ENCODE data around the gene LIPT2.

The LIPT2 gene

GRCh38 chr11:74443071-74443864 lies 50.3 kb downstream of the LIPT2 start:
- H3K4me3 ChIP-seq (replicated peaks; ENCODE audit: low read depth, low read length), result no peak overlapping the region
- DNase-seq (ENCODE audit: extremely low read depth, low read depth), result no peak

GRCh38 chr11:74442636-74443035 lies 50.9 kb downstream of the LIPT2 start:
- no peak overlapping the region for H3K4me3 ChIP-seq (replicated peaks; ENCODE audit: low read depth, low read length)
- TF ChIP-seq CTCF (IDR thresholded peaks at IDR 0.05; ENCODE audit: low read depth, low read length, missing control alignments), result no peak
- no peak for DNase-seq (ENCODE audit: extremely low read depth, low read depth)

More at GRCh38 chr11:74443071-74443864, 50.3 kb downstream of the LIPT2 start:
- TF ChIP-seq CTCF (IDR thresholded peaks at IDR 0.05; ENCODE audit: low read depth, low read length, missing control alignments), result peak; percentile 9
